DND-41 (cell line): Measurements from ENCODE around the gene NGLY1.

Experiments used
- ATAC-seq: fragments of 200-7000 bp; cut with Tn5 transposase; 3 replicates; pipeline ENCODE4 v1.9.1; 2021; ENCODE audit warnings: low read depth; ENCODE audit not compliant: insufficient read depth
- DNase-seq: peaks from one replicate; pipeline ENCODE4 v3.0.0-alpha.2; 2020
- H2AFZ ChIP-seq: 2 replicates; pipeline ENCODE4 v1.6.0; 2012; ENCODE audit warnings: low read depth, low read length
- H3K27ac ChIP-seq: 2 replicates; pipeline ENCODE4 v1.5.1; 2012; ENCODE audit warnings: low read length, inconsistent platforms
- H3K27me3 ChIP-seq: fragments of 200-600 bp; sonication (generic); 2 replicates; pipeline ENCODE4 v1.6.0; 2012; ENCODE audit warnings: low read length, mild to moderate bottlenecking, inconsistent platforms; ENCODE audit not compliant: insufficient read depth, poor library complexity
- H3K36me3 ChIP-seq: 2 replicates; pipeline ENCODE4 v1.5.1; 2012; ENCODE audit warnings: low read length, inconsistent platforms; ENCODE audit not compliant: insufficient read depth
- H3K4me1 ChIP-seq: 2 replicates; pipeline ENCODE4 v1.5.1; 2012; ENCODE audit warnings: mild to moderate bottlenecking, low read length; ENCODE audit not compliant: insufficient read depth
- H3K4me2 ChIP-seq: 2 replicates; pipeline ENCODE4 v1.6.0; 2012; ENCODE audit warnings: mild to moderate bottlenecking, moderate library complexity, low read length, inconsistent platforms; ENCODE audit not compliant: insufficient read depth
- H3K4me3 ChIP-seq, 2 experiments: fragments of 200-600 bp in 1 of 2; shearing (Covaris generic) in 1 of 2; 2 replicates each; pipeline ENCODE4 v1.5.1; 2012 to 2016; ENCODE audit warnings: inconsistent platforms in 2 of 2, low read length in 2 of 2, mild to moderate bottlenecking in 2 of 2, low read depth in 1 of 2, moderate library complexity in 1 of 2
- H3K79me2 ChIP-seq: 2 replicates; pipeline ENCODE4 v1.6.0; 2012; ENCODE audit warnings: low read length, inconsistent platforms; ENCODE audit not compliant: insufficient read depth
- H3K9ac ChIP-seq: 2 replicates; pipeline ENCODE4 v1.6.0; 2012; ENCODE audit warnings: low read depth, mild to moderate bottlenecking, inconsistent platforms, low read length, moderate library complexity
- H3K9me3 ChIP-seq: 2 replicates; pipeline ENCODE4 v1.5.1; 2012; ENCODE audit warnings: low read length, moderate library complexity, mild to moderate bottlenecking, inconsistent platforms; ENCODE audit not compliant: insufficient read depth, severe bottlenecking
- H4K20me1 ChIP-seq: 2 replicates; pipeline ENCODE4 v1.6.0; 2012; ENCODE audit warnings: low read length; ENCODE audit not compliant: insufficient read depth
- CTCF ChIP-seq: IDR thresholded peaks from 2 replicates; pipeline ENCODE4 v1.5.1; 2012; ENCODE audit warnings: borderline replicate concordance, low read length, moderate library complexity, mild to moderate bottlenecking; ENCODE audit not compliant: poor library complexity, severe bottlenecking; ENCODE audit errors: extremely low read depth
- EZH2 ChIP-seq: IDR thresholded peaks from 3 replicates; pipeline ENCODE4 v1.6.1; 2012; ENCODE audit warnings: borderline replicate concordance, low read depth, mild to moderate bottlenecking, moderate library complexity, low read length, inconsistent platforms; ENCODE audit not compliant: severe bottlenecking

NGLY1 gene

GRCh38 chr3:25820816-25821486 is 37.7 kb upstream of the NGLY1 start:
- Histone ChIP-seq H3K27ac (no peak overlapping the region), H3K4me2 (no peak overlapping the region), H3K9me3 (no peaks in the 10 kb centered on the region), H3K79me2 (no peaks in the 10 kb centered on the region), H2AFZ (no peak overlapping the region), H3K27me3 (no peaks in the 10 kb centered on the region), H3K4me3 (no peak overlapping the region), H3K36me3 (no peaks in the 10 kb centered on the region), H3K9ac (no peak overlapping the region), H3K4me1 (no peaks in the 10 kb centered on the region), H4K20me1 (no peaks in the 10 kb centered on the region)
- ATAC-seq: no peak
- DNase-seq: no peak
- TF ChIP-seq EZH2 (no peak), CTCF (no peak)

- Histone ChIP-seq H3K4me1 (no peaks in the 10 kb centered on the region), H2AFZ (no peak overlapping the region), H3K9me3 (no peaks in the 10 kb centered on the region), H3K9ac (no peak overlapping the region), H3K4me2 (no peak overlapping the region), H3K27me3 (no peaks in the 10 kb centered on the region), H3K36me3 (no peaks in the 10 kb centered on the region), H4K20me1 (no peaks in the 10 kb centered on the region), H3K27ac (no peak overlapping the region), H3K79me2 (no peaks in the 10 kb centered on the region), H3K4me3 (no peak overlapping the region)
- DNase-seq (no peak), ATAC-seq (no peak)
- no peak for TF ChIP-seq EZH2
- TF ChIP-seq CTCF: no peak
Measured at GRCh38 chr3:25820366-25820765, 37.1 kb upstream of the NGLY1 start.

- Histone ChIP-seq H3K36me3 (no peaks in the 10 kb centered on the region), H3K27ac (no peak overlapping the region), H3K9ac (no peak overlapping the region), H3K4me1 (no peaks in the 10 kb centered on the region), H3K4me3 (no peak overlapping the region), H3K27me3 (no peaks in the 10 kb centered on the region), H3K79me2 (no peaks in the 10 kb centered on the region), H3K9me3 (no peaks in the 10 kb centered on the region), H4K20me1 (no peaks in the 10 kb centered on the region), H3K4me2 (no peak overlapping the region), H2AFZ (no peak overlapping the region)
- DNase-seq: no peak
- no peak for ATAC-seq
- TF ChIP-seq CTCF: no peak
- TF ChIP-seq EZH2: no peak
Measured at GRCh38 chr3:25818335-25818734, 35.1 kb upstream of the NGLY1 start.
